ENCODE data around the gene ACP7.

Gene ACP7

DNA sequence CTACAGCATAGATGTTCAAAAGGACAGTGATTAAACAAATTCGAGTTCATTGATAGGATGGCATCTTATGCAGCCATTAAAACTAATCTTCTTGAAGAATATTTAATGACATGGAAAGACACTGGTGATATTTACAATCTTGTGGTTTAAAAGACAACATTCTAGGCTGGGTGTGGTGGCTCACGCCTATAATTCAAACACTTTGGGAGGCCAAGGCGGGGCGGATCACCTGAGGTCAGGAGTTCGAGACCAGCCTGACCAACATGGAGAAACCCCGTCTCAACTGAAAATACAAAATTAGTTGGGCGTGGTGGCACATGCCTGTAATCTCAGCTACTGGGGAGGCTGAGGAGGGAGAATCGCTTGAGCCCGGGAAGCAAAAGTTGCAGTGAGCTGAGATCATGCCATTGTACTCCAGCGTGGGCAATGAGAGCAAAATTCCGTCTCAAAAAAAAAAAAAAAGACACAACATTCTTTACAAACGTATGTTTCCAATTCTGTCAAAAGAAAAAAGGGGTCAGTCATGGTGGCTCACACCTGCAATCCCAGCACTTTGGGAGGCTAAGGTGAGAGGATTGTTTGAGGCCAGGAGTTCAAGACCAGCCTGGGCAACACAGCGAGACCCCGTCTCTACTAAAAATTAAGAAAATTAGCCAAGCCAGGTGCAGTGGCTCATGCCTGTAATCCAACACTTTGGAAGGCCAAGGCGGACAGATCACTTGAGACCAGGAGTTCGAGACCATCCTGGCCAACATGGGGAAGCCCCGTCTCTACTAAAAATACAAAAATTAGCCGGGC is 39.0 kb downstream of the ACP7 start:
- TF ChIP-seq, protein P1, sequence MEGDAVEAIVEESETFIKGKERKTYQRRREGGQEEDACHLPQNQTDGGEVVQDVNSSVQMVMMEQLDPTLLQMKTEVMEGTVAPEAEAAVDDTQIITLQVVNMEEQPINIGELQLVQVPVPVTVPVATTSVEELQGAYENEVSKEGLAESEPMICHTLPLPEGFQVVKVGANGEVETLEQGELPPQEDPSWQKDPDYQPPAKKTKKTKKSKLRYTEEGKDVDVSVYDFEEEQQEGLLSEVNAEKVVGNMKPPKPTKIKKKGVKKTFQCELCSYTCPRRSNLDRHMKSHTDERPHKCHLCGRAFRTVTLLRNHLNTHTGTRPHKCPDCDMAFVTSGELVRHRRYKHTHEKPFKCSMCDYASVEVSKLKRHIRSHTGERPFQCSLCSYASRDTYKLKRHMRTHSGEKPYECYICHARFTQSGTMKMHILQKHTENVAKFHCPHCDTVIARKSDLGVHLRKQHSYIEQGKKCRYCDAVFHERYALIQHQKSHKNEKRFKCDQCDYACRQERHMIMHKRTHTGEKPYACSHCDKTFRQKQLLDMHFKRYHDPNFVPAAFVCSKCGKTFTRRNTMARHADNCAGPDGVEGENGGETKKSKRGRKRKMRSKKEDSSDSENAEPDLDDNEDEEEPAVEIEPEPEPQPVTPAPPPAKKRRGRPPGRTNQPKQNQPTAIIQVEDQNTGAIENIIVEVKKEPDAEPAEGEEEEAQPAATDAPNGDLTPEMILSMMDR (IDR thresholded peaks at IDR 0.05; ENCODE audit: borderline replicate concordance, control extremely low read depth, extremely low read depth, insufficient read depth, missing control alignments), result no peak
- no peak for DNase-seq (ENCODE audit: low spot score)
- in situ Hi-C loops (cut with MboI; ENCODE audit: low sequenced_read_pairs, unreplicated experiment), result loop anchor here (10.0 kb wide), 1 partner anchor 212 kb away; the partner anchor contains the start of gene GMFG

DNA sequence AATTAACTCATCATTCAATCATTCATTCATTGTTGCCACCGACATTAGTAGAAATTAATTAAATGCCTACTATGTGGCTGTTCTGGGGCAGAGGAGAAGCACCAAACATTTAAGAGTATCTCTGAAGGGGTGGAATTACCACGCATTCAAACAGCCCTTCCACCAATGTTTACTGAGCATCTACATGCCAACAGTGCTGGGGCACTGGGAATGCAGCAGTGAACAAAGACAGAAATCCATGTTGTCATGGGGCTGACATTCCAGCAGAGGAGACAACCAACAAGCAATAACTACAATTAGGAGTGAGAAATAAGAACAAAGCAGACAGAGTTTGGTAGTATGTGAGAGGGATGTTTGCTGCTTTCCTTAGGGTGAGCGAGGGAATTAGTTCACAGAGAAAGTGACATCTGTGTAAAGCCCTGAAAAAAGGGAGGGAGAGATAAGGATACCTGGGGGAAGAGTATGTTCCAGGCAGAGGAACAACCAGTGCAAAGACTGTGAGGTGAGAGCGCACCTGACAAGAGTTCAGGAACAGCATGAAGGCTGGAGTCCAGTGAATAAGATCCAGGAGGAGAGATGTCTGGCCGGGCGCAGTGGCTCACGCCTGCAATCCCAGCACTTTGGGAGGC is 40.1 kb downstream of the ACP7 start:
- TF ChIP-seq, protein P1 (IDR thresholded peaks at IDR 0.05; ENCODE audit: borderline replicate concordance, control extremely low read depth, extremely low read depth, insufficient read depth, missing control alignments), result no peak
- in situ Hi-C loops (cut with MboI; ENCODE audit: low sequenced_read_pairs, unreplicated experiment), result loop anchor here (10.0 kb wide), 1 partner anchor 211 kb away; the partner anchor contains the start of gene GMFG
- DNase-seq (ENCODE audit: low spot score), result no peak

DNA sequence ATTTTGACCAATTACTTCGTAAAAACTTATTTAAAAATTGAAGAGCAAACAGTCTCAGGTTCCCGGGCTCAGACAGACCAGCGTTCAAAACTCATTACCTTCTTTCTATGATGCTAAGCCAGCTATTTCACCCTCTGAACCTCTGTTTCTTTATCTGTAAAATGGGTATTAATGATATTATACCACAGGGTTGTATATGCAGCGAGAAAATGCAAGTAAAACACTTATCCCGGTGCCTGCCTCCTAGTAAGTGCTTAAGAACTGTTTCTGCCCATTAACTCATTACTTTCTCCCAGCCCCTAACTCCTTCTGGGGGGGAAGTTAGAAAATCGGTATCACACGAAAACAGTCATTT is 41.0 kb downstream of the ACP7 start:
- in situ Hi-C loops (cut with MboI; ENCODE audit: low sequenced_read_pairs, unreplicated experiment), result loop anchor here (10.0 kb wide), 1 partner anchor 210 kb away; the partner anchor contains the start of gene GMFG

DNA sequence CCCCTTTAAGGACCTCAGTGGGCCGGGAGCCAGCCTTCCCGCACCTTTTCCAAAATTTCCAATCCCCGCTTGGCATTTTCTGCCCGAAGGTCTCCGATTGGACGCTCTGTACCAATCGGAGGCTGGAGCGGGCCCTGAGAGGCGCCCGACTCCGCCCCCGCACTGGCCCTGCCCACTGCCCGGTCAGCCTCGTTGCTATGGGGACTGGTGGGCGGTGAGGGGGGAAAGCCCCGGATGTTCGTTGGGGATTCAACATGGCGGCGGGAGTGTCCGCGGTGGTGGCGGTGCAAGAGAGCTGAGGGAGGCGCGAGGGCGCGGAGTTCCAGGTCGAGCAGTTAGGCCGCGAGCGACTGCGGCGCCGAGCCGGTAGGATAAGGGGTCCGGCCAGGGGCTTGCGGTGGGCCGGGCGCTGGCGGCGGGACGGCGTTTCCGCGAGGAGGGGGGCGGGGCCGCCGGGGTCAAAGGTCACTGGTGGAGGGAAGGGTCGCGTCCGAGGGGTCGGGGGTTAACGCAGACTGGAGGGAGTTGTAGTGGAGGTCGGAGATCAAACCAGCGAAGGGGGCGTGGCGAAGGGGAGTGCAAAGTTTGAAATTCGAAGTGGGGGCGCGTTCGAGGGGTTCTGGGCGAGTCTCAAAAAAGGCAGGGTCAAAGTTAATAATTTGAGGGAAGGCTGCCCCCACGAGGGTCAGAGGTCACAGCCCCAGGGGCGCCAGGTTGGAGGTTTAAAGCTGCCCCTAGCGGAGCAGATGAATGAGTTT is 41.6 kb downstream of the ACP7 start, which contains the start of gene PAK4:
TSS of gene PAK4 (plus strand) at position 233 of the 758 bp plus-strand sequence. CDS start 43,768 bp downstream, outside the sequence.
- DNase-seq (ENCODE audit: low spot score), result peak; percentile 100
- in situ Hi-C loops (cut with MboI; ENCODE audit: low sequenced_read_pairs, unreplicated experiment), result loop anchor here (10.0 kb wide), 1 partner anchor 209 kb away; the partner anchor contains the start of gene GMFG
- TF ChIP-seq, protein P1 (IDR thresholded peaks at IDR 0.05; ENCODE audit: borderline replicate concordance, control extremely low read depth, extremely low read depth, insufficient read depth, missing control alignments), result no peak

More for the DNA sequence above, 41.0 kb downstream of the ACP7 start:
- DNase-seq (ENCODE audit: low spot score), result no peak
- TF ChIP-seq, protein P1 (IDR thresholded peaks at IDR 0.05; ENCODE audit: borderline replicate concordance, control extremely low read depth, extremely low read depth, insufficient read depth, missing control alignments), result no peak

DNA sequence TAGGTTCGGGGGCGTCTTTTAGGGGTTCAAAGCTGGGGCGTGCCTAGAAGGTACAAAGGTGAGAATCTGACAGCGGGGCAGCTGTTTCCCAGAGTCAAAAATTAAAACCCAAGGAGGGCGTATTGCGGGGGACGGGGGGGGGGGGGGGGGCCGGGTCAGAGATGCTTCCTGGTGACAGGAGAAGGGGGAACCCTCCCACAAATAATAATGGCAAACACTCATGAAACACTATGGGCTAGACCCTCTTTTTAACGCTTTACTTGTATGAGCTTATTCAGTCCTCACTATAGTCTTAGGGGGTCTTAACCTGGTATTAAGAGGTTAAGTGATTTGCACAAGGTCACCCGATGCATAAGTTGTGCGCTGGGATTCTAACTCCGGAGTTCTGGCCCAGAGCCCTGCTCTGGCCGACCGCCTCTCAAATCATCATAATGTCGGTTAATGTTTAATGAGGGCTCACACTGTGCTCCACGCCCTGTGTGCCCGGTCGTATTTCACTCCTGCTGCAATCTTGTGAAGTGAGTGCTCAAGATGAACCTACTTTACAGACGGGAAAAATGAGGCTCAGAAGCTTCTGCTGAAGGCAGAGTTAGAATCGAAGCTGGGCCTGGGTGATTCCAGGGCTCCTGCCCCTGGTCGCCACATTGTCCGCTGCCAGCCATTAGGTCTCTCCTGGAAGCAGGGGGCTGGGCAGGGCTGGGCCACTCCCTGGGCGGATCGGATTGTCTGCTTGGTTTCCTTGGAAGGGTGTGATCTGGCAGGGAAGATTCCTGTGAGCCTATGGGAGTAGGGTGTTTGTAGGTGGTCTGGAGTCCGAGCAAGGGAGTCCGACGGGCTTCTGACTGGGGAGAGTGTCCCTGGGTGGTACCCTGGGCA is 42.4 kb downstream of the ACP7 start:
- in situ Hi-C loops (cut with MboI; ENCODE audit: low sequenced_read_pairs, unreplicated experiment), result loop anchor here (10.0 kb wide), 1 partner anchor 208 kb away; the partner anchor contains the start of gene GMFG
- TF ChIP-seq, protein P1 (IDR thresholded peaks at IDR 0.05; ENCODE audit: borderline replicate concordance, control extremely low read depth, extremely low read depth, insufficient read depth, missing control alignments), result no peak
- DNase-seq (ENCODE audit: low spot score), result peak; percentile 31
